PFSK-1 (cell line): ENCODE measurements around the gene RANBP17.

Experiments used
- FOXP2 ChIP-seq: optimal IDR thresholded peaks from 2 replicates; pipeline ENCODE3; 2011; ENCODE audit warnings: borderline replicate concordance, control low read depth, inconsistent platforms; ENCODE audit not compliant: insufficient read depth; ENCODE audit errors: extremely low read length, extremely low read depth
- POLR2AphosphoS5 ChIP-seq: IDR thresholded peaks from 2 replicates; pipeline ENCODE4 v1.6.1; 2012; ENCODE audit warnings: low read depth, mild to moderate bottlenecking, control low read depth, low read length, moderate library complexity
- SIN3A ChIP-seq: IDR thresholded peaks from 2 replicates; pipeline ENCODE4 v1.6.1; 2012; ENCODE audit warnings: mild to moderate bottlenecking, low read length, moderate library complexity, borderline replicate concordance; ENCODE audit not compliant: insufficient read depth
- TAF1 ChIP-seq: IDR thresholded peaks from 2 replicates; pipeline ENCODE4 v1.6.1; 2012; ENCODE audit warnings: low read length, control low read depth, borderline replicate concordance; ENCODE audit not compliant: insufficient read depth
- TF ChIP-seq, protein P1 (sequence below), 2 experiments: IDR thresholded peaks; 2 replicates each; pipeline versions ENCODE4 v1.6.1 to v1.8.0; 2011 to 2012; ENCODE audit warnings: low read depth in 2 of 2, low read length in 2 of 2, control low read depth in 1 of 2, inconsistent platforms in 1 of 2, mild to moderate bottlenecking in 1 of 2, moderate library complexity in 1 of 2; ENCODE audit not compliant: insufficient read depth in 1 of 2

DNA sequence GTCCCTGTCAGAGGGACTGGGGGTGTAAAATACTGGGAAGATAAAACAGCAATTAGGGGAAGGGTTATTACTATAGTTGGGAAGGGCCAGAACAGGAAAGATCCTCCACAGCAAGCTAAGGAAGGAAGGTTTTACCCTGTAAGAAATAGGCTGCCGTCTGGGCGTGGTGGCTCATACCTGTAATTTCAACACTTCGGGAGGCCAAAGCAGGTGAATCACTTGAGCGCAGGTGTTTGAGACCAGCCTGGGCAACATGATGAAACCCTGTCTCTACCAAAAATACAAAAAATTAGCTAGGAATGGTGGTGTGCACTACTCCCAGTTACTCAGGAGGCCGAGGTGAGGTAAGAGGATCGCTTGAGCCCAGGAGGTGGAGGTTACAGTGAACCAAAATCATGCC is 282.1 kb downstream of the RANBP17 start:
- TF ChIP-seq, protein P1, sequence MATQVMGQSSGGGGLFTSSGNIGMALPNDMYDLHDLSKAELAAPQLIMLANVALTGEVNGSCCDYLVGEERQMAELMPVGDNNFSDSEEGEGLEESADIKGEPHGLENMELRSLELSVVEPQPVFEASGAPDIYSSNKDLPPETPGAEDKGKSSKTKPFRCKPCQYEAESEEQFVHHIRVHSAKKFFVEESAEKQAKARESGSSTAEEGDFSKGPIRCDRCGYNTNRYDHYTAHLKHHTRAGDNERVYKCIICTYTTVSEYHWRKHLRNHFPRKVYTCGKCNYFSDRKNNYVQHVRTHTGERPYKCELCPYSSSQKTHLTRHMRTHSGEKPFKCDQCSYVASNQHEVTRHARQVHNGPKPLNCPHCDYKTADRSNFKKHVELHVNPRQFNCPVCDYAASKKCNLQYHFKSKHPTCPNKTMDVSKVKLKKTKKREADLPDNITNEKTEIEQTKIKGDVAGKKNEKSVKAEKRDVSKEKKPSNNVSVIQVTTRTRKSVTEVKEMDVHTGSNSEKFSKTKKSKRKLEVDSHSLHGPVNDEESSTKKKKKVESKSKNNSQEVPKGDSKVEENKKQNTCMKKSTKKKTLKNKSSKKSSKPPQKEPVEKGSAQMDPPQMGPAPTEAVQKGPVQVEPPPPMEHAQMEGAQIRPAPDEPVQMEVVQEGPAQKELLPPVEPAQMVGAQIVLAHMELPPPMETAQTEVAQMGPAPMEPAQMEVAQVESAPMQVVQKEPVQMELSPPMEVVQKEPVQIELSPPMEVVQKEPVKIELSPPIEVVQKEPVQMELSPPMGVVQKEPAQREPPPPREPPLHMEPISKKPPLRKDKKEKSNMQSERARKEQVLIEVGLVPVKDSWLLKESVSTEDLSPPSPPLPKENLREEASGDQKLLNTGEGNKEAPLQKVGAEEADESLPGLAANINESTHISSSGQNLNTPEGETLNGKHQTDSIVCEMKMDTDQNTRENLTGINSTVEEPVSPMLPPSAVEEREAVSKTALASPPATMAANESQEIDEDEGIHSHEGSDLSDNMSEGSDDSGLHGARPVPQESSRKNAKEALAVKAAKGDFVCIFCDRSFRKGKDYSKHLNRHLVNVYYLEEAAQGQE (IDR thresholded peaks at IDR 0.05; ENCODE audit: insufficient read depth in 1 of 2, low read depth in 2 of 2, low read length in 2 of 2): no peak
- TF ChIP-seq POLR2AphosphoS5 (no peak), TAF1 (no peak), SIN3A (no peak), FOXP2 (no peak)
